ENCODE measurements around the gene RIMBP2.
"Not testable (repeated sequence)": the region's sequence is repeated elsewhere in the genome, so short reads cannot be mapped to it uniquely, and the experiment has no call there.

Gene RIMBP2

GRCh38 chr12:130650131-130650530 is 66.0 kb downstream of the RIMBP2 start:
- DNase-seq = no peak

GRCh38 chr12:130649101-130650045 is 66.7 kb downstream of the RIMBP2 start:
- no peak for DNase-seq

DNA sequence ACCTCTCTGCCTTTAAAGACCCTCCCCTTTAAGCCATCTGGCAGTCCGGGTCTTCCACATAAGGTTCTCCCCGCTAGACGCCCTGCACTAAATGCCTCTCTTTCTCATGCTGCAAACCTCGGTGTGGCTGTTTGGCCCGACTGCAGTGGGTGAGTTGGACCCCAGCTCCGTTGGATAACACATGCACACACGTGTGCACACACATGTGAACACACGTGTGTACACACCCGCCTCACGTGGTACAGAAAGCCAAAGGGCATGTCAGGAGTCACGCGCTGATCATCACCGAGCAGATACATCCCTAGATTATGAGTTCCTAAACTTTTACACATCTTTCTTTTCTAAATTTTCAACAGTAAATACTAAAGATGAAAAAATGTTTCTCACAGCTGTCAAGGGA is 68.3 kb downstream of the RIMBP2 start:
- DNase-seq = no peak

DNA sequence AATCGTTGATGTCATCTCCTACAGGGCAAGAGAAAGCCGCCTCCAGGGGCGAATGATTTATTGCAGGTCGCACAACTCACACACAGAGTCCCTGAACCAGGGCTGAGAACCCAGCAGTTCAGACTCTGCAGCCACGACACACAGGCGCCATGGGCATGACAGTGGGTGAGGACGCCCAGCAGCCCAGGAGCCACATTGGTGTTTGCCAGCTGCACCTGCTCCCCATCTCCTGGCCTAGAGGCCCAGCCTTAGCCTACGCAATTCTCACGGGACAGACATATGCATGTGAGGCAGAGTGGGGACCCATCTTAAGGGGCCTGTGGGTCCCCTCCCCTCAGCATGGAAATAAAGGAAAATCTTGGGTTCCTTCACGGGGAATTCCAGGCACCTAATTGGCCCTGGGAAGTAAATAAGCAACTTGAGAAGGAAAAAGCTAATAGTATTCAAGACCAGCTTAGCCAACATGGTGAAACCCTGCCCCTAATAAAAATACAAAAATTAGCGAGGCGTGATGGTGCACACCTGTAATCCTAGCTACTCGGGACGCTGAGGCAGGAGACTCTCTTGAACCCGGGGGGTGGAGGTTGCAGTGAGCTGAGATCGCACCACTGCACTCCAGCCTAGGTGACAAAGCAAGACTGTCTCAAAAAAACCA is 69.3 kb downstream of the RIMBP2 start:
- DNase-seq = no peak

GRCh38 chr12:130646191-130646590 is 69.9 kb downstream of the RIMBP2 start:
- DNase-seq = not testable (repeated sequence)

DNA sequence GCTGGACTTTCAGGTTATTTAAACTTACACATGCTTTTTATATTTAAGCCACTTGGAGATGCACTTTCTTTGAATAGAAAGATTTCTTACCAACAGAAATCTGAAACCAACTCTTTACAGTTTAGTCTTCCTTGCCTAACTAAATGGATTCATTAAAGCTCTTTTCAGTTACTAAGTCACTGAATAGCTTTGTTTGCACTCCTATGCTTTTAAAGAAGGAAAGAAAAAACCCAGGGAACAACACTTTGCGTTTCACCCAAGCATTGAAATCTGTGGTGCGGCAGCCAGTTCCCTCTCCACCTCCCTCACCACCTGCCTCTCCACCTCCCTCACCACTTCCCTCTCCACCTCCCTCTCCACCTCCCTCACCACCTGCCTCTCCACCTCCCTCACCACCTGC is 70.3 kb downstream of the RIMBP2 start:
- no peak for DNase-seq

DNA sequence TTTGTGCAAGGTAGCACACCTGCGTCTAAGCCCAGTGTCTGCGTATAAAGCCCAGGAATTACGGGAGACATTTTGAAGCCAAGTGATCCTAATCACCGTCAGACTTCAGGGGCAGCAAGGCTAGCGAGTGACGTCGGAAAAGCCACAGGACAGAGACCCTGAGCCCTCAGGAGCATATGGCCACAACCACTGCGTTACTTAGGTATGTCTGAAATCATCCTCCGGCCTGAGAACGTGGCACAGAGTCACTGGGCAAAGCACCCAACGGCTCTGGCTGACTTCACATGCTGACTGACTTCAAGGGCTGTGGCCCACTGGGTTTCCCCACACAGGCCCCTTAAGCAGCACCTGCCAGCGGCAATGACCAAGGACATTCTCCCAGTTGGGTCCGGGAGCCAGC is 71.5 kb downstream of the RIMBP2 start:
- no peak for DNase-seq

GRCh38 chr12:130644146-130644545 is 72.0 kb downstream of the RIMBP2 start:
- DNase-seq = no peak

DNA sequence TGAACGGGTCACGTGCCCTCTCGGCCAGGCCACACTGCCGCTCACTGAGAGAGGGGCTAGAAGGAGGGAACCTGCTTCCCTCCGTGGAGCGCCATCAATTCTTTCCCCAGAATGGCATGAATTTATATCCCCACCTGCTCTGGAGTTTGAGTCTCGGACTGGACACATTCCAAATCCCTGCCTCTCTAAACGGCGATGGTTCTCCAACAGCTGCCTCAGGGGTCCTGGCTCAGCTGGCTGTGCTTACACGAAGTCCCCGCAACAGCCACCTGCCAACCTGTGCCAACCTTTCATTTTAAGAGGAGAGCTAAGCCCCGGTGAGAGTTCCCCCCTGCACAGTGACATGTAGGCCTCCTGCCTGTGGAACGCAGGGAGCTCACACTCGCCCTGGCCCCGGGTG is 73.2 kb downstream of the RIMBP2 start:
- no peak for DNase-seq

DNA sequence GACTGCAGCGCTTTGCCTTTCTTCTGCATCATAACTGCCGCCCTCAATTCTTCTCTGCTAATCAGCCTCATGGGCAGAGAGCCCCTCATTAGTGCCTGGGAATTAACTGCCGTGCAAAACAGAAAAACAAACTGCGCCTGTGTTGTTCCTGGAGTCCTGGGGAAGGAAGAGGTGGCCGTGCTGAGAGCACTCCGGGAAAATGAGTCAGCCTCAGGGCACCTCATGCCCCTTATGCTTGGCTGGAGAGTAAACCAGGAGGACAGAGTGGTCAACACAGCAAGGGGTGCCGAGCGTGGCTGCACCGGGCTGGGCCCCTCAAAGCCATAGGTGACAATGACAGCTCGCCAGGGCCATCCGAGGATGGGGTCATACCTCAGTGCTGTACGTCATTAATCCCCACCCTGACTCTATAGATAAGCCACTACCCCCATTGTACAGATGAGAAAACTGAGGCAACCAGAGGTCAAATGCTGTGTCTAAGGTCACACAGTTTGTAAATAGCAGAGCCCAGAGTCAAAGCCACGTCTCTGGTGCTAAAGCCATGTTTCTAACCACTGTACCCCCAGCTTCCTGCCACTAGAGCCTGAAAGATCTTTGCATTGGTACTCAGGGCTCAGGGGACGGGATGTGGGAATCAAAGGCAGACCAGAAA is 74.4 kb downstream of the RIMBP2 start:
- DNase-seq = no peak

GRCh38 chr12:130640901-130641300 is 75.2 kb downstream of the RIMBP2 start:
- no peak for DNase-seq

DNA sequence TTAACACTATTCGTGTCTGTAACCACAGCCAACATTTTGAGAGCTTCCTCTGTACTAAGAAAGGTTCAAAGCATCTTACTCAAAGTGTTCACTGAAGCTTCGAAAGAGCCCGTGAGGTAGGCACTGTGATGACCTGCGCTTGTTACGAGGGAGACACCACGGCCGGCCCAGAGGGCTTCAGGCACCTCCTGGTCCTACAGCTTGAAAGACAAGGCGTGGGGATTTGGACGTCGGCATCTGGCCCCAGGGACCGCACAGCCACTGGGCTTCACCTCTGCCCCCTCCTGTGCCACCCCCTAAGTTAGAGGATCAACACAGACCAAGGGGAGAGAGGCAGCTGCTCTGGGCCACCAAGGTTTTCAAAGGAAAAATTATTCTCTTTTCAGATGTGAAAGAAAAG is 75.6 kb downstream of the RIMBP2 start:
- DNase-seq = no peak

GRCh38 chr12:130639476-130640424 is 76.3 kb downstream of the RIMBP2 start:
- DNase-seq = no peak

DNA sequence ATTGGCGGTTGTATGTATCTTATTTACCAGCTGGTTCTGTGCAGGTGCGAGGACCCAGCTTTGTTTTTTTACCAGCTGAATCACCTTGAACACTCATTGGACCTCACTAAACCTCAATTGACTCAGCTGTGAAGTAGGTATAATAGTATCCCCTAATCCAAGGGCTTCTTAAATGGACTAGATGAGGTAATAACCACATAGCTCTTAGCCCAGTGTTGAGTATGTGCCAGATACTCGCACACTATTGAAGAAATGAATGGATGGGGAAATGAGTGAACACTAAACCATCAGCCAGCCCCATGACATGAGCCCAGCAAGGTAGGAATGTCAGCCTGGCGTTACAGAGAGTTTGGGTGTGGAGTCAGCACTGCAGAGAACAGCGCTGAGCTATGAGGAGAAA is 79.7 kb downstream of the RIMBP2 start:
- DNase-seq = no peak

- no peak for DNase-seq
Measured at GRCh38 chr12:130634866-130635265, 81.2 kb downstream of the RIMBP2 start.

GRCh38 chr12:130633771-130634170 is 82.3 kb downstream of the RIMBP2 start:
- DNase-seq = no peak

DNA sequence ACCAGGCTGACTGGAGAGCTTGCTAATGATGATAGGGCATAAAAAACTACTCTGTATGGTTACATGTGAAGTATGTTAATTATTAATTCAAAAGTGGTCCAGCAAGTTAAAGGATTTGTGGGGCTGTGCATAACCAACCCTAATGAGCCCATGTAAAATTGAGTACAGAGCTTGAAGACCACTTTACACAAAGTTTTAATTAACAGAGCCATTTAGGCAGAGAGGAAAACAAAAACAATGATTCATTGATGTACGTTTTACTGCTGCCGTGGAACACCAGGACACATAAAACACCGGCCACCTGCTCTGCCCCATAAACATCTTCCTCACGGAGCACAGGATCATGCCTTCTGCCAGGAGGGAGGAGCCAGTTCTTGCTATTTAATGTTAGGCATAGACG is 83.5 kb downstream of the RIMBP2 start:
- no peak for DNase-seq

DNA sequence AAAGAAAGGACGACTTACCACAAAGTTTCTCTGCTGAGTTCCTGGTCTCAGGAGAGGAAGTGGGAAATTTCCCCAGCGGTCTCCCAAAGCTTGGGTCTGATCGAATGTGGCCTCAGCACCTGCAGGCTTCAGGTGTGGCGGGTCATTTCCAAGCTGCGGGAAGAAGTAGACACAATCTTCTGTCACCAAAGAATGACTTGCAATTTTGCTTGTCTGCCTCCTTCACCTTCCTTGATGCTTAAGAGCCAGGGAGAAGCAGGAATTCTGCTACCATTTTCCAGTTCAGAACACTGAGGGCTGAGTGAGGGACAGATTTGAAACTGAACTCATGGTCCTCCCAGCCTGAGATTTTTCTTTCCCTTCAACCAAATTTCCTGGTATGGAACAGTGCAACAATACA is 87.8 kb downstream of the RIMBP2 start:
- no peak for DNase-seq

- DNase-seq = no peak
Measured at GRCh38 chr12:130627175-130627574, 88.9 kb downstream of the RIMBP2 start.

GRCh38 chr12:130626601-130627000 is 89.5 kb downstream of the RIMBP2 start:
- no peak for DNase-seq

DNA sequence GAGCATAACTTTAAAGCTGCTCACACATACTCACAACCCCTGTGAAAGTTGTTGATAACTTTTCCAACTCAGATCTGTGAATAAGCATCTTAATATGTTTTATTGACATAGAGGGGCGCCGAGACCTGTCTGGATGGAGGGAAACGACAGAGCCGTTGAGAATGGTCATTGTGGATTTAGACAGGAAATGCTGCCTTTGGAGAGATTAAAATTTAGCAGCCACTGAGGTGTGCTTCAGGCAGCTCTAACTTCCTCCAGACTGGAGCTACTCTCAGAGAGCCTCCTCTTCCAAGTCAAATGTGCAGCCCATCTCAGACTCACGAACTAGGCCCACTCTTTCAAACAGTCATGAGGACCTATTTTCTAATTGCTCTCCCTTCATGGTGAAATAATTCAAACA is 90.9 kb downstream of the RIMBP2 start:
- no peak for DNase-seq

- DNase-seq = no peak
Measured at GRCh38 chr12:130622803-130623202, 93.3 kb downstream of the RIMBP2 start.
